ENCODE results near the gene CGAS.

GRCh38 chr6:73460056-73460455 is 8.0 kb upstream of the CGAS start:
- TF ChIP-seq EZH2 (IDR thresholded peaks at IDR 0.05; ENCODE audit: insufficient read depth, low read length): no peak
- TF ChIP-seq CTCF (IDR thresholded peaks at IDR 0.05; ENCODE audit: insufficient read depth, low read depth, low read length): no peak
